B cell (primary cell): ENCODE measurements around the gene PLIN4. TPM values are rescaled to one million over a fixed set of nuclear protein-coding genes. Genes with fewer than 3 reads are reported as not detected.

Experiments
- ATAC-seq: fragments of 200-7000 bp; cut with Tn5 transposase; one replicate; pipeline ENCODE4 v1.10.0; 2021; ENCODE audit warnings: low read depth, mild to moderate bottlenecking, moderate number of reproducible peaks, moderate library complexity
- CTCF ChIA-PET: fragments of 350-600 bp; sonication (Branson Sonifier 250); formaldehyde crosslinking; loops from one replicate; lab custom pipeline; 2021; ENCODE audit warnings: antibody characterized with exemption, inconsistent platforms; lab: Charles Lee
- POLR2A ChIA-PET: fragments of 350-600 bp; sonication (Branson Sonifier 250); formaldehyde crosslinking; loops from one replicate; lab custom pipeline; 2021; ENCODE audit warnings: antibody characterized with exemption; lab: Charles Lee
- DNase-seq: peaks from one replicate; pipeline ENCODE4 v3.0.0; 2013
- H2AFZ ChIP-seq: 2 replicates; pipeline ENCODE4 v1.6.1; 2012; ENCODE audit warnings: mild to moderate bottlenecking, low read depth, low read length; ENCODE audit not compliant: insufficient read depth, poor library complexity, severe bottlenecking
- H3K27ac ChIP-seq, 2 donors: 1 replicate in 1 of 2; 2 replicates in 1 of 2; pipeline ENCODE4 v1.5.1; 2012 to 2013; ENCODE audit warnings: low read length in 2 of 2, mild to moderate bottlenecking in 2 of 2, moderate library complexity in 1 of 2
- H3K27me3 ChIP-seq, 4 experiments: fragments of 200-600 bp in 1 of 4; sonication (generic) in 1 of 4; replicated peaks in 1 of 4; 1 replicate in 2 of 4; 2 replicates in 2 of 4; pipeline versions ENCODE4 v1.6.1 to v1.7.0; 2013 to 2016; ENCODE audit warnings: low read length in 3 of 4, mild to moderate bottlenecking in 2 of 4, mixed read lengths in 1 of 4, moderate library complexity in 1 of 4; ENCODE audit not compliant: insufficient read depth in 4 of 4, control insufficient read depth in 3 of 4; ENCODE audit errors: control extremely low read depth in 1 of 4
- H3K36me3 ChIP-seq, 2 experiments: replicated peaks in 1 of 2; 1 replicate in 1 of 2; 2 replicates in 1 of 2; pipeline versions ENCODE4 v1.6.1 to v1.7.1; 2013; ENCODE audit warnings: low read length in 1 of 2; ENCODE audit not compliant: insufficient read depth in 2 of 2, control insufficient read depth in 1 of 2; ENCODE audit errors: control extremely low read depth in 1 of 2, extremely low read depth in 1 of 2
- H3K4me1 ChIP-seq, 2 donors: fragments of 200-600 bp in 1 of 2; sonication (generic) in 1 of 2; 1 replicate in 1 of 2; 2 replicates in 1 of 2; pipeline versions ENCODE4 v1.5.1 to v1.6.1; 2013 to 2017; ENCODE audit warnings: low read length in 2 of 2; ENCODE audit not compliant: control insufficient read depth in 2 of 2, insufficient read depth in 2 of 2
- H3K4me2 ChIP-seq: replicated peaks from 2 replicates; pipeline ENCODE3; 2012; ENCODE audit warnings: mild to moderate bottlenecking, low read depth, low read length; ENCODE audit not compliant: poor library complexity, severe bottlenecking
- H3K4me3 ChIP-seq, 5 experiments: fragments of 200-600 bp in 1 of 5; sonication (generic) in 1 of 5; 1 replicate in 3 of 5; 2 replicates in 2 of 5; pipeline versions ENCODE4 v1.5.1 to v1.7.0; 2011 to 2016; ENCODE audit warnings: low read length in 4 of 5, mild to moderate bottlenecking in 4 of 5, low read depth in 2 of 5, control low read depth in 1 of 5, moderate library complexity in 1 of 5; ENCODE audit not compliant: insufficient read depth in 1 of 5; ENCODE audit errors: control extremely low read depth in 1 of 5, extremely low read depth in 1 of 5
- H3K79me2 ChIP-seq: fragments of 200-600 bp; sonication (generic); one replicate; pipeline ENCODE4 v1.6.0; 2016; ENCODE audit warnings: low read length; ENCODE audit not compliant: control insufficient read depth, insufficient read depth
- H3K9ac ChIP-seq: fragments of 200-600 bp; sonication (generic); 2 replicates; pipeline ENCODE4 v1.6.1; 2017; ENCODE audit warnings: mild to moderate bottlenecking, low read length, moderate library complexity
- H3K9me3 ChIP-seq, 3 donors: one replicate each; pipeline versions ENCODE4 v1.6.1 to v1.7.1; 2013; ENCODE audit warnings: low read length in 2 of 3; ENCODE audit not compliant: control insufficient read depth in 2 of 3, insufficient read depth in 1 of 3; ENCODE audit errors: control extremely low read depth in 1 of 3
- H4K20me1 ChIP-seq: 2 replicates; pipeline ENCODE4 v1.6.0; 2012; ENCODE audit warnings: mild to moderate bottlenecking, low read length; ENCODE audit not compliant: insufficient read depth, control insufficient read depth, poor library complexity, severe bottlenecking
- H3K27ac Mint-ChIP-seq: one replicate; pipeline ENCODE4 v1.8.0; 2021; ENCODE audit warnings: mixed read lengths
- H3K27me3 Mint-ChIP-seq: one replicate; pipeline ENCODE4 v1.8.0; 2021; ENCODE audit warnings: mixed read lengths
- H3K4me1 Mint-ChIP-seq: one replicate; pipeline ENCODE4 v1.8.0; 2021; ENCODE audit warnings: mixed read lengths
- H3K4me3 Mint-ChIP-seq: one replicate; pipeline ENCODE4 v1.8.0; 2021; ENCODE audit warnings: mixed read lengths
- H3K9me3 Mint-ChIP-seq: one replicate; pipeline ENCODE4 v1.8.0; 2022; ENCODE audit warnings: mixed read lengths; ENCODE audit not compliant: insufficient read depth
- CTCF ChIP-seq: fragments of 200-600 bp; IDR thresholded peaks from one replicate; pipeline ENCODE4 v1.8.0; 2022; ENCODE audit warnings: antibody characterized with exemption, mild to moderate bottlenecking
- EZH2 ChIP-seq: IDR thresholded peaks from 2 replicates; pipeline ENCODE4 v1.6.1; 2012; ENCODE audit warnings: borderline replicate concordance, low read depth, mild to moderate bottlenecking, moderate library complexity, low read length; ENCODE audit not compliant: insufficient read depth, poor library complexity, severe bottlenecking
- WGBS: methylation state at CpG from one replicate; pipeline ENCODE4 v1.1.5; 2013; ENCODE audit warnings: missing lambda C conversion rate; ENCODE audit not compliant: insufficient coverage; 5-methylcytosine and 5-hydroxymethylcytosine counted together
- intact Hi-C: fragments of 100-400 bp; cut with micrococcal nuclease; formaldehyde crosslinking; loops from one replicate; pipeline ENCODE4 v1.10.0; 2022
- polyA plus RNA-seq: library from polyadenylated mRNA; depleted of rRNA; stranded (reverse); fragments of >200 nt; gene quantifications from 2 replicates; pipeline ENCODE4 v1.2.3, GENCODE V29; 2012
- total RNA-seq, 2 donors: library from RNA; stranded (reverse); fragments of 120-200 nt in 1 of 2; gene quantifications; 1 replicate in 1 of 2; 2 replicates in 1 of 2; pipeline versions ENCODE4 v1.2.3 to v1.2.4, GENCODE V29; 2013 to 2022

PLIN4 gene
- total and polyA plus RNA-seq, 2 donors (not counting 1 experiment from before 2014, with no cell fraction given) = 0.04 to 0.07 TPM

GRCh38 chr19:4500841-4501591 lies 17.3 kb downstream of the PLIN4 start:
- CTCF ChIA-PET = no interaction called here
- no peak overlapping the region for H3K4me3 Mint-ChIP-seq
- TF ChIP-seq EZH2 = no peak
- TF ChIP-seq CTCF = no peak
- ATAC-seq (no peak), DNase-seq (no peak)
- peaks cover 0 to 27% of the 10 kb centered on the region in 2 experiments for H3K36me3 ChIP-seq
- intact Hi-C loops = no loop called here
- no peak overlapping the region for H3K27ac Mint-ChIP-seq
- POLR2A ChIA-PET = no interaction called here
- H3K27ac ChIP-seq = no peak overlapping the region
- H3K9ac ChIP-seq = no peak overlapping the region
- no peaks in the 10 kb centered on the region for H3K79me2 ChIP-seq
- peaks cover 0 to 4% (median 0%) of the 10 kb centered on the region in 3 donors for H3K9me3 ChIP-seq
- H4K20me1 ChIP-seq = no peaks in the 10 kb centered on the region
- no peak overlapping the region for H3K4me3 ChIP-seq
- no peaks in the 10 kb centered on the region for H3K4me1 ChIP-seq
- H3K4me2 ChIP-seq = no peak overlapping the region
- H3K9me3 Mint-ChIP-seq = no peaks in the 10 kb centered on the region
- no peaks in the 10 kb centered on the region for H3K27me3 ChIP-seq
- H3K4me1 Mint-ChIP-seq = no peaks in the 10 kb centered on the region
- no peak overlapping the region for H2AFZ ChIP-seq
- 97% methylated on average over 29 of the region's 29 CpGs for WGBS
- no peaks in the 10 kb centered on the region for H3K27me3 Mint-ChIP-seq

GRCh38 chr19:4499855-4500254 lies 18.4 kb downstream of the PLIN4 start:
- no peaks in the 10 kb centered on the region for H3K27me3 ChIP-seq
- H2AFZ ChIP-seq = no peak overlapping the region
- Mint-ChIP-seq H3K4me3 (no peak overlapping the region), H3K4me1 (no peaks in the 10 kb centered on the region), H3K27ac (no peak overlapping the region), H3K9me3 (no peaks in the 10 kb centered on the region), H3K27me3 (no peaks in the 10 kb centered on the region)
- ATAC-seq (no peak), DNase-seq (no peak)
- no peak overlapping the region for H3K4me3 ChIP-seq
- H3K4me2 ChIP-seq = no peak overlapping the region
- H3K36me3 ChIP-seq = peaks cover 0 to 34% of the 10 kb centered on the region in 2 experiments
- H3K9me3 ChIP-seq = no peaks in the 10 kb centered on the region
- no peaks in the 10 kb centered on the region for H3K4me1 ChIP-seq
- WGBS = 98% methylated on average over 15 of the region's 15 CpGs
- H3K9ac ChIP-seq = no peak overlapping the region
- no peaks in the 10 kb centered on the region for H3K79me2 ChIP-seq
- H3K27ac ChIP-seq = no peak overlapping the region
- POLR2A ChIA-PET = no interaction called here
- CTCF ChIA-PET = no interaction called here
- H4K20me1 ChIP-seq = no peaks in the 10 kb centered on the region
- no peak for TF ChIP-seq EZH2
- no peak for TF ChIP-seq CTCF
- intact Hi-C loops = no loop called here
